HepG2 (cell line): ENCODE data around the gene GTF2F1. TPM values are rescaled to one million over a fixed set of nuclear protein-coding genes. Genes with fewer than 3 reads are reported as not detected.
A peak's percentile ranks its signal among the peaks of the same experiment; 100 is the strongest.

Experiments used
- DPF2 ChIP-seq: sonication (generic); formaldehyde crosslinking; IDR thresholded peaks from 2 replicates; pipeline ENCODE4 v1.4.0; 2020; ENCODE audit warnings: mild to moderate bottlenecking, low read depth, missing genetic modification reagents, borderline replicate concordance
- E2F5 ChIP-seq: sonication (generic); formaldehyde crosslinking; conservative IDR thresholded peaks from 2 replicates; pipeline ENCODE4 v1.4.0; 2020; ENCODE audit warnings: missing genetic modification reagents
- ETV5 ChIP-seq: IDR thresholded peaks from 2 replicates; pipeline ENCODE4 v1.6.1; 2018; ENCODE audit warnings: missing biosample characterization, missing genetic modification reagents, inconsistent platforms, borderline replicate concordance
- HDAC6 ChIP-seq: fragments of 200-600 bp; sonication (generic); IDR thresholded peaks from 2 replicates; pipeline ENCODE4 v1.7.0; 2017; ENCODE audit warnings: mild to moderate bottlenecking, antibody characterized with exemption, low read length, low read depth
- IKZF1 ChIP-seq: fragments of 450-650 bp; IDR thresholded peaks from 2 replicates; pipeline ENCODE4 v1.7.1; 2016
- KAT7 ChIP-seq: IDR thresholded peaks from 2 replicates; pipeline ENCODE4 v1.6.1; 2018; ENCODE audit warnings: borderline replicate concordance, missing compliant biosample characterization
- KMT2A ChIP-seq: sonication (generic); formaldehyde crosslinking; IDR thresholded peaks from 2 replicates; pipeline ENCODE4 v1.4.0; 2020; ENCODE audit warnings: missing genetic modification reagents
- KMT2B ChIP-seq: IDR thresholded peaks from 2 replicates; pipeline ENCODE4 v1.6.1; 2016; ENCODE audit warnings: missing genetic modification reagents, missing compliant biosample characterization
- MEIS1 ChIP-seq: sonication (generic); formaldehyde crosslinking; IDR thresholded peaks from 2 replicates; pipeline ENCODE4 v1.9.0; 2021; ENCODE audit warnings: mild to moderate bottlenecking, missing genetic modification reagents, moderate library complexity, borderline replicate concordance
- NFE2 ChIP-seq: sonication (generic); formaldehyde crosslinking; IDR thresholded peaks from 2 replicates; pipeline ENCODE4 v1.4.0; 2020; ENCODE audit warnings: missing genetic modification reagents
- NFE2L2 ChIP-seq: fragments of 150-350 bp; IDR thresholded peaks from 2 replicates; pipeline ENCODE4 v1.6.1; 2014; ENCODE audit warnings: low read length
- PAF1 ChIP-seq: IDR thresholded peaks from 2 replicates; pipeline ENCODE4 v1.6.1; 2016; ENCODE audit warnings: missing genetic modification reagents, missing compliant biosample characterization
- PHF8 ChIP-seq: sonication (generic); formaldehyde crosslinking; IDR thresholded peaks from 2 replicates; pipeline ENCODE4 v1.5.0; 2020; ENCODE audit warnings: missing genetic modification reagents
- SALL2 ChIP-seq: sonication (generic); formaldehyde crosslinking; IDR thresholded peaks from 2 replicates; pipeline ENCODE4 v1.8.1; 2023; ENCODE audit warnings: mild to moderate bottlenecking, missing genetic modification reagents, inconsistent platforms
- SMAD1 ChIP-seq: sonication (generic); formaldehyde crosslinking; IDR thresholded peaks from 2 replicates; pipeline ENCODE4 v1.4.0; 2020; ENCODE audit warnings: missing genetic modification reagents, low read depth, mild to moderate bottlenecking, borderline replicate concordance
- XBP1 ChIP-seq: sonication (generic); formaldehyde crosslinking; IDR thresholded peaks from 2 replicates; pipeline ENCODE4 v1.5.0; 2020; ENCODE audit warnings: missing genetic modification reagents
- ZBTB7A ChIP-seq: sonication (generic); formaldehyde crosslinking; IDR thresholded peaks from 2 replicates; pipeline ENCODE4 v1.8.0; 2022; ENCODE audit warnings: mild to moderate bottlenecking, missing genetic modification reagents
- ZEB1 ChIP-seq: IDR thresholded peaks from 2 replicates; pipeline ENCODE4 v1.6.1; 2012; ENCODE audit warnings: mild to moderate bottlenecking, low read depth, inconsistent platforms; ENCODE audit not compliant: insufficient replicate concordance
- ZFX ChIP-seq: sonication (generic); formaldehyde crosslinking; IDR thresholded peaks from 2 replicates; pipeline ENCODE4 v1.4.0; 2020; ENCODE audit warnings: mild to moderate bottlenecking, low read depth, missing genetic modification reagents, moderate library complexity
- ZNF362 ChIP-seq: sonication (generic); formaldehyde crosslinking; IDR thresholded peaks from 2 replicates; pipeline ENCODE4 v1.4.0; 2020; ENCODE audit warnings: missing genetic modification reagents, mild to moderate bottlenecking, borderline replicate concordance
- ZNF549 ChIP-seq: sonication (generic); formaldehyde crosslinking; IDR thresholded peaks from 2 replicates; pipeline ENCODE4 v1.5.0; 2020; ENCODE audit warnings: missing genetic modification reagents
- ZNF691 ChIP-seq: sonication (generic); formaldehyde crosslinking; IDR thresholded peaks from 2 replicates; pipeline ENCODE4 v1.4.0; 2020; ENCODE audit warnings: missing genetic modification reagents, low read depth, mild to moderate bottlenecking, borderline replicate concordance
- polyA plus RNA-seq, 8 experiments: library from polyadenylated mRNA; depleted of rRNA in 3 of 8; stranded (reverse) in 7 of 8; unstranded in 1 of 8; fragments of >200 nt; fragmentation: Illumina TruSeq in 4 of 8; extraction: Trizol in 4 of 8; gene quantifications; 2 replicates each; pipeline versions ENCODE4 v1.2.1 to v1.2.3, GENCODE V29; 2011 to 2016; ENCODE audit warnings: low read depth in 4 of 8, missing spikeins in 1 of 8, mixed read lengths in 1 of 8; ENCODE audit not compliant: insufficient read depth in 1 of 8
- total RNA-seq, 5 experiments: library from RNA; depleted of rRNA; stranded (reverse); fragments of >200 nt; fragmentation: Illumina TruSeq; extraction: Trizol; gene quantifications; 2 replicates each; pipeline ENCODE4 v1.2.3, GENCODE V29; 2016; ENCODE audit warnings: low read depth in 1 of 5
- TF ChIP-seq, protein P1 (sequence below): IDR thresholded peaks from 2 replicates; pipeline ENCODE4 v1.6.1; 2016; ENCODE audit warnings: missing biosample characterization, missing genetic modification reagents, low read depth
- TF ChIP-seq, protein P2 (sequence below): sonication (generic); formaldehyde crosslinking; conservative IDR thresholded peaks from 2 replicates; pipeline ENCODE4 v1.8.0; 2022; ENCODE audit warnings: low read depth, missing genetic modification reagents

Gene GTF2F1
- total and polyA plus RNA-seq, 2 of the 13 experiments (the other 11 are each of a cell fraction or from before 2014, with no cell fraction given), result 27.8 to 34.1 TPM

DNA sequence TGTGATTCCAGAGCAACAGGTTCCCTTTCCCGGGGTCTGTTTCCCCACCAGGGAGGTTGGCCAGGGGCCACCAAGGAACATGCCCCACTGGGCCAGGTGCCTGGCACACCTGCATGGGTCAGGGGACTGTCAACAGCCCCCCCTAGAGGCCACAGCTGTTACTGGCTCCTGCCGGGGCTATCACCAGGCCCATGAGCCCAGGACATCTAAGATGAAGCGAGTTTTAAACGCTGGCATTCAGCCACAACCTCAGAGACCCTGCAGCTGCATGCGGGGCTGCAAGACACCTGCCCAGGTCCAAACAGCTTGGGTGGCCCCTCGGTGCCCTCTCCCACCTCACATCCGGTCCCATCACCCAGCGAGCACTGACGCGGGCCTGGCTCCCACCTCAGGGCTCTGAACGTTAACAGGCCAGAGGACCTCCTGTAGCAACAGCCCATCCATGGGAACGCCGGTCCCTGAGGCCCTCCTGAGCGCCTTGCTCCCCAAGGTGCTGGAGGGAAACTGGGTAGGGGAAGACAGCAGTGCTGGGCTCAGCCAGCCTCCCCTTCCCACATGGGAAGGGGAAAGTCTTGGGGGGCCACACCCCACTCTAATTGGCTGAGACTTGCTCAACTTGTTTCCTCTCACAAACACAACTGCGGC lies 19.6 kb upstream of the GTF2F1 start (continued):
- no peak for TF ChIP-seq ZNF691 (CRISPR knock-in tag)
- TF ChIP-seq ZEB1, result no peak
- TF ChIP-seq ZNF362 (CRISPR knock-in tag), result no peak
- TF ChIP-seq XBP1 (CRISPR knock-in tag), result no peak
- TF ChIP-seq, protein P1, sequence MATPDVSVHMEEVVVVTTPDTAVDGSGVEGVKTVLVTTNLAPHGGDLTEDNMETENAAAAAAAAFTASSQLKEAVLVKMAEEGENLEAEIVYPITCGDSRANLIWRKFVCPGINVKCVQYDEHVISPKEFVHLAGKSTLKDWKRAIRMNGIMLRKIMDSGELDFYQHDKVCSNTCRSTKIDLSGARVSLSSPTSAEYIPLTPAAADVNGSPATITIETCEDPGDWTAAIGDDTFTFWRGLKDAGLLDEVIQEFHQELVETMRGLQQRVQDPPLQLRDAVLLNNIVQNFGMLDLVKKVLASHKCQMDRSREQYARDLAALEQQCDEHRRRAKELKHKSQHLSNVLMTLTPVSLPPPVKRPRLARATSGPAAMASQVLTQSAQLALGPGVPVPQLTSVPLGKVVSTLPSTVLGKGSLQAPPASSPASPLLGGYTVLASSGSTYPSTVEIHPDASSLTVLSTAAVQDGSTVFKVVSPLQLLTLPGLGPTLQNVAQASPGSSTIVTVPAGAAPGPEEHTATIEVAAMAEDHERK (CRISPR knock-in tag), result no peak
- no peak for TF ChIP-seq KAT7 (CRISPR knock-in tag)
- no peak for TF ChIP-seq ZBTB7A (CRISPR knock-in tag)
- TF ChIP-seq, protein P2, sequence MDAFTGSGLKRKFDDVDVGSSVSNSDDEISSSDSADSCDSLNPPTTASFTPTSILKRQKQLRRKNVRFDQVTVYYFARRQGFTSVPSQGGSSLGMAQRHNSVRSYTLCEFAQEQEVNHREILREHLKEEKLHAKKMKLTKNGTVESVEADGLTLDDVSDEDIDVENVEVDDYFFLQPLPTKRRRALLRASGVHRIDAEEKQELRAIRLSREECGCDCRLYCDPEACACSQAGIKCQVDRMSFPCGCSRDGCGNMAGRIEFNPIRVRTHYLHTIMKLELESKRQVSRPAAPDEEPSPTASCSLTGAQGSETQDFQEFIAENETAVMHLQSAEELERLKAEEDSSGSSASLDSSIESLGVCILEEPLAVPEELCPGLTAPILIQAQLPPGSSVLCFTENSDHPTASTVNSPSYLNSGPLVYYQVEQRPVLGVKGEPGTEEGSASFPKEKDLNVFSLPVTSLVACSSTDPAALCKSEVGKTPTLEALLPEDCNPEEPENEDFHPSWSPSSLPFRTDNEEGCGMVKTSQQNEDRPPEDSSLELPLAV (CRISPR knock-in tag), result no peak
- TF ChIP-seq MEIS1 (CRISPR knock-in tag), result no peak
- 0 out of 2 replicates have a peak, but pooled peaks have one; percentile 43 for TF ChIP-seq KMT2A (CRISPR knock-in tag)
- no peak for TF ChIP-seq HDAC6
- no peak for TF ChIP-seq E2F5 (CRISPR knock-in tag)
- TF ChIP-seq NFE2L2, result no peak
- no peak for TF ChIP-seq ETV5 (CRISPR knock-in tag)
- TF ChIP-seq SMAD1, result no peak
- TF ChIP-seq ZNF549, result no peak
- no peak for TF ChIP-seq SALL2
- TF ChIP-seq PHF8 (CRISPR knock-in tag), result no peak
- TF ChIP-seq KMT2B, result no peak
- TF ChIP-seq PAF1 (CRISPR knock-in tag), result peak; percentile 73; the same call in 1 of the 2 replicates
- no peak for TF ChIP-seq IKZF1
- TF ChIP-seq DPF2, result no peak
- TF ChIP-seq NFE2 (CRISPR knock-in tag), result no peak
- peak; percentile 30; the same call in 1 of the 2 replicates for TF ChIP-seq ZFX (CRISPR knock-in tag)
